A549 (cell line): Measurements from ENCODE around the gene GRK2. TPM values are rescaled to one million over a fixed set of nuclear protein-coding genes. Genes with fewer than 3 reads are reported as not detected.

Experiments used
- ATAC-seq, 2 experiments: fragments of 200-7000 bp in 1 of 2; fragments of >200 bp in 1 of 2; cut with Nextera tagmentation in 1 of 2; cut with Tn5 transposase in 1 of 2; 3 replicates each; pipeline versions ENCODE4 v1.8.0 to v1.9.1; 2018 to 2020; ENCODE audit warnings: mild to moderate bottlenecking in 1 of 2, moderate library complexity in 1 of 2
- CTCF ChIA-PET: fragments of 300-600 bp; sonication (Branson Sonifier 250); formaldehyde crosslinking; extraction: SDS; loops from one replicate; lab custom pipeline; 2021; ENCODE audit warnings: antibody characterized with exemption, inconsistent platforms; lab: Yijun Ruan, JAX
- POLR2A ChIA-PET: fragments of 350-600 bp; formaldehyde crosslinking; extraction: SDS; loops from one replicate; lab custom pipeline; 2021; ENCODE audit warnings: antibody characterized with exemption, inconsistent platforms; lab: Yijun Ruan, JAX
- DNase-seq, 2 experiments: peaks; one replicate each; pipeline versions ENCODE4 v3.0.0 to v3.0.0-alpha.2; 2011 to 2016; ENCODE audit warnings: low read depth in 1 of 2, low spot score in 1 of 2
- FAIRE-seq: peaks from 2 replicates; lab custom pipeline; 2011; peaks lifted over from hg19 to GRCh38; lab: Jason Lieb, UNC
- H3K27ac ChIP-seq, 2 experiments: fragments of >200 bp; sonication (Bioruptor Twin); formaldehyde crosslinking; 3 replicates each; pipeline ENCODE4 v1.5.1; 2016 to 2017
- H3K4me1 ChIP-seq: fragments of >200 bp; sonication (Bioruptor Twin); formaldehyde crosslinking; 3 replicates; pipeline ENCODE4 v1.6.1; 2016
- H3K4me2 ChIP-seq: fragments of >200 bp; sonication (Bioruptor Twin); formaldehyde crosslinking; 3 replicates; pipeline ENCODE4 v1.6.1; 2016
- H3K4me3 ChIP-seq: fragments of >200 bp; sonication (Bioruptor Twin); formaldehyde crosslinking; 3 replicates; pipeline ENCODE4 v1.5.1; 2016
- H3K9me3 ChIP-seq: fragments of >200 bp; sonication (Bioruptor Twin); formaldehyde crosslinking; 3 replicates; pipeline ENCODE4 v1.6.1; 2016
- CBX2 ChIP-seq: fragments of 200-600 bp; sonication (generic); IDR thresholded peaks from 2 replicates; pipeline ENCODE4 v1.6.1; 2016; ENCODE audit warnings: low read depth, mild to moderate bottlenecking, borderline replicate concordance
- CHD4 ChIP-seq: fragments of 200-600 bp; sonication (generic); IDR thresholded peaks from 2 replicates; pipeline ENCODE4 v1.6.1; 2016; ENCODE audit warnings: antibody characterized with exemption, mild to moderate bottlenecking, borderline replicate concordance
- FOSL2 ChIP-seq, 2 experiments: fragments of 450-650 bp in 1 of 2; fragments of >200 bp in 1 of 2; sonication (Bioruptor Twin) in 1 of 2; formaldehyde crosslinking; IDR thresholded peaks; 2 replicates each; pipeline versions ENCODE4 v1.5.0 to v1.6.1; 2016 to 2020; ENCODE audit warnings: mild to moderate bottlenecking in 1 of 2, moderate library complexity in 1 of 2
- HDAC2 ChIP-seq: fragments of 200-600 bp; sonication (generic); IDR thresholded peaks from 2 replicates; pipeline ENCODE4 v1.6.1; 2016
- HOXB13 ChIP-seq: fragments of 250-450 bp; sonication (Bioruptor Pico); IDR thresholded peaks from 2 replicates; pipeline ENCODE4 v1.5.0; 2020; ENCODE audit warnings: low read depth, mild to moderate bottlenecking, moderate library complexity
- KDM5A ChIP-seq: fragments of 200-600 bp; sonication (generic); IDR thresholded peaks from 2 replicates; pipeline ENCODE4 v1.6.1; 2016; ENCODE audit warnings: antibody characterized with exemption, mild to moderate bottlenecking
- MAZ ChIP-seq: fragments of 150-350 bp; IDR thresholded peaks from 2 replicates; pipeline ENCODE4 v1.6.1; 2014; ENCODE audit warnings: antibody characterized with exemption, low read depth, low read length, borderline replicate concordance
- POLR2AphosphoS2 ChIP-seq: conservative IDR thresholded peaks from 2 replicates; pipeline ENCODE4 v1.6.1; 2012; ENCODE audit warnings: low read length, improper control_type of control experiment, inconsistent platforms
- RAD21 ChIP-seq, 2 experiments: fragments of >200 bp in 1 of 2; sonication (Bioruptor Twin) in 1 of 2; formaldehyde crosslinking in 1 of 2; IDR thresholded peaks in 1 of 2; conservative IDR thresholded peaks in 1 of 2; 2 replicates in 1 of 2; 3 replicates in 1 of 2; pipeline ENCODE4 v1.6.1; 2012 to 2018; ENCODE audit warnings: inconsistent platforms in 1 of 2
- SMC3 ChIP-seq: fragments of >200 bp; sonication (Bioruptor Twin); formaldehyde crosslinking; IDR thresholded peaks from 3 replicates; pipeline ENCODE4 v1.6.1; 2018; ENCODE audit warnings: inconsistent platforms
- ZC3H11A ChIP-seq: fragments of 450-650 bp; IDR thresholded peaks from 2 replicates; pipeline ENCODE4 v1.6.1; 2014; ENCODE audit warnings: antibody characterized with exemption, mild to moderate bottlenecking
- WGBS: methylation state at CpG from one replicate; pipeline ENCODE4 v1.1.6; 2017; ENCODE audit errors: missing lambda C conversion rate; 5-methylcytosine and 5-hydroxymethylcytosine counted together
- polyA plus RNA-seq, 4 experiments: library from polyadenylated mRNA; depleted of rRNA in 3 of 4; stranded (reverse); fragments of >200 nt; fragmentation: RNase III in 1 of 4; extraction: RNeasy Plus Mini Kit Qiagen cat#74134 plus additional on column Dnase treatment in 1 of 4; gene quantifications; 2 replicates in 3 of 4; 3 replicates in 1 of 4; pipeline ENCODE4 v1.2.3, GENCODE V29; 2011 to 2017
- TF ChIP-seq, protein P1 (sequence below): IDR thresholded peaks from 2 replicates; pipeline ENCODE4 v1.6.1; 2012; ENCODE audit warnings: low read depth, borderline replicate concordance
- TF ChIP-seq, protein P2 (sequence below): fragments of 200-600 bp; sonication (generic); IDR thresholded peaks from 2 replicates; pipeline ENCODE4 v1.6.1; 2016; ENCODE audit warnings: antibody characterized with exemption, mild to moderate bottlenecking, moderate library complexity
- TF ChIP-seq, protein P3 (sequence below): IDR thresholded peaks from 2 replicates; pipeline ENCODE4 v1.6.1; 2012
- TF ChIP-seq, protein P4 (sequence below): fragments of 250-450 bp; sonication (Bioruptor Pico); IDR thresholded peaks from 2 replicates; pipeline ENCODE4 v1.5.0; 2020; ENCODE audit warnings: low read depth, mild to moderate bottlenecking, moderate library complexity
- TF ChIP-seq, protein P5 (sequence below): fragments of 450-650 bp; IDR thresholded peaks from 2 replicates; pipeline ENCODE4 v1.6.1; 2014; ENCODE audit warnings: antibody characterized with exemption

Gene GRK2
- polyA plus RNA-seq, 2 of the 4 experiments (the other 2 are of a cell fraction) = 20.5 to 29.7 TPM

DNA sequence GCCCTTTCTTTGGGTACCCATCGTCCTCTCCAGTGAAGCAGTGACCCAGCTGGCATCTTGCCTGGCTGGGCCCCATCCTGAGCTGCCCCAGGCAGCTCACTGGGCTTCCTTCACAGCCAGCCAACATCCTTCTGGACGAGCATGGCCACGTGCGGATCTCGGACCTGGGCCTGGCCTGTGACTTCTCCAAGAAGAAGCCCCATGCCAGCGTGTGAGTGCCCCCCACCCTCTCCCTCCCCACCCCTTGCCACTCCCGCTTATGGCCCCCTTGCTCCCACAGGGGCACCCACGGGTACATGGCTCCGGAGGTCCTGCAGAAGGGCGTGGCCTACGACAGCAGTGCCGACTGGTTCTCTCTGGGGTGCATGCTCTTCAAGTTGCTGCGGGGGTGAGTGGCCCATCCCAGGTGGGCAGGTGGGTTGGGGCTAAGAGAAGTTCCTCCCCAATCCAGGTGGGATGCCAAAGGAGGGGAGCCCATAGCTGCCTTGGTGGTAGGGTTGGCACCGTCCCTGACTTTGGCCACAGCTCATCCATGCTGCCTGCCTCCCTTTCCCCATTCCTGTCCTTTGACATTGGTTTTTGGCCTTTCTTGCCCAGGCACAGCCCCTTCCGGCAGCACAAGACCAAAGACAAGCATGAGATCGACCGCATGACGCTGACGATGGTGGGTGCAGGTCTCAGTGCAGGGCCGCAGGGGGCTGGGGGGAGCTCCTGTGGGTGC, 16.0 kb downstream of the GRK2 start:
- Histone ChIP-seq H3K4me1 (peaks cover under 1% of the 10 kb centered on the region; the same call in 1 of the 3 replicates), H3K9me3 (no peaks in the 10 kb centered on the region), H3K27ac (no peak overlapping the region), H3K4me2 (no peak overlapping the region), H3K4me3 (no peak overlapping the region)
- DNase-seq = no peak
- no peak for FAIRE-seq
- 95% methylated on average over 13 of the region's 20 CpGs for WGBS
- ChIA-PET POLR2A (no interaction called here), CTCF (interaction anchor here (0.7 to 3.6 kb wide), 8 partner anchors 9 to 101 kb away, joined by 3 to 27 read pairs (median 4); partner anchors contain the start of gene SSH3)
- TF ChIP-seq HDAC2 (no peak), FOSL2 (IDR thresholded peaks at IDR 0.05) (no peak), FOSL2 (CRISPR knock-in tag; IDR thresholded peaks at IDR 0.05) (no peak), CHD4 (no peak)
- TF ChIP-seq, protein P1, sequence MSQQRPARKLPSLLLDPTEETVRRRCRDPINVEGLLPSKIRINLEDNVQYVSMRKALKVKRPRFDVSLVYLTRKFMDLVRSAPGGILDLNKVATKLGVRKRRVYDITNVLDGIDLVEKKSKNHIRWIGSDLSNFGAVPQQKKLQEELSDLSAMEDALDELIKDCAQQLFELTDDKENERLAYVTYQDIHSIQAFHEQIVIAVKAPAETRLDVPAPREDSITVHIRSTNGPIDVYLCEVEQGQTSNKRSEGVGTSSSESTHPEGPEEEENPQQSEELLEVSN = no peak
- TF ChIP-seq, protein P2, sequence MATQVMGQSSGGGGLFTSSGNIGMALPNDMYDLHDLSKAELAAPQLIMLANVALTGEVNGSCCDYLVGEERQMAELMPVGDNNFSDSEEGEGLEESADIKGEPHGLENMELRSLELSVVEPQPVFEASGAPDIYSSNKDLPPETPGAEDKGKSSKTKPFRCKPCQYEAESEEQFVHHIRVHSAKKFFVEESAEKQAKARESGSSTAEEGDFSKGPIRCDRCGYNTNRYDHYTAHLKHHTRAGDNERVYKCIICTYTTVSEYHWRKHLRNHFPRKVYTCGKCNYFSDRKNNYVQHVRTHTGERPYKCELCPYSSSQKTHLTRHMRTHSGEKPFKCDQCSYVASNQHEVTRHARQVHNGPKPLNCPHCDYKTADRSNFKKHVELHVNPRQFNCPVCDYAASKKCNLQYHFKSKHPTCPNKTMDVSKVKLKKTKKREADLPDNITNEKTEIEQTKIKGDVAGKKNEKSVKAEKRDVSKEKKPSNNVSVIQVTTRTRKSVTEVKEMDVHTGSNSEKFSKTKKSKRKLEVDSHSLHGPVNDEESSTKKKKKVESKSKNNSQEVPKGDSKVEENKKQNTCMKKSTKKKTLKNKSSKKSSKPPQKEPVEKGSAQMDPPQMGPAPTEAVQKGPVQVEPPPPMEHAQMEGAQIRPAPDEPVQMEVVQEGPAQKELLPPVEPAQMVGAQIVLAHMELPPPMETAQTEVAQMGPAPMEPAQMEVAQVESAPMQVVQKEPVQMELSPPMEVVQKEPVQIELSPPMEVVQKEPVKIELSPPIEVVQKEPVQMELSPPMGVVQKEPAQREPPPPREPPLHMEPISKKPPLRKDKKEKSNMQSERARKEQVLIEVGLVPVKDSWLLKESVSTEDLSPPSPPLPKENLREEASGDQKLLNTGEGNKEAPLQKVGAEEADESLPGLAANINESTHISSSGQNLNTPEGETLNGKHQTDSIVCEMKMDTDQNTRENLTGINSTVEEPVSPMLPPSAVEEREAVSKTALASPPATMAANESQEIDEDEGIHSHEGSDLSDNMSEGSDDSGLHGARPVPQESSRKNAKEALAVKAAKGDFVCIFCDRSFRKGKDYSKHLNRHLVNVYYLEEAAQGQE = no peak
- no peak for ATAC-seq

DNA sequence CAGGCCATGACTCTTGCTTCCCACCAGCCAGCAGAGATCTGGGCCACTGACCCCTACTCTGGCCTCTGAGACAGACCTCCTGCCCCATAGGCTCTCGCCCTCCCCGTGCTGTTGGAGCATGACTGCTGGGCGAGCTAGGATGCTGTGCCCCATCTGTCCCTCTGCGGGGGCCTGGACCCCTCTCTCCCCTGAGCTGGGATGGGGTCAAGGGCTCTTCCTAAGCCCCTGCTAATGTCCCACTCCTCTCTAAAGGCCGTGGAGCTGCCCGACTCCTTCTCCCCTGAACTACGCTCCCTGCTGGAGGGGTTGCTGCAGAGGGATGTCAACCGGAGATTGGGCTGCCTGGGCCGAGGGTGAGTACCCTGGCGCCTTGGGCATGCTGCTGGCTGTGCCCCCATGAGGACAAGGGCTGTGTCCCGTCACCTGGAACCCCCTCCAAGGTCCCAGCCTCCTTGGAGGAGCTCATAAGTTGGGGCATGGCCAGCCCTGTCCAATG, 16.7 kb downstream of the GRK2 start:
- 88% methylated on average over 11 of the region's 11 CpGs for WGBS
- POLR2A ChIA-PET = no interaction called here
- TF ChIP-seq HOXB13 (CRISPR knock-in tag) = no peak
- no peak for TF ChIP-seq KDM5A
- TF ChIP-seq, protein P3, sequence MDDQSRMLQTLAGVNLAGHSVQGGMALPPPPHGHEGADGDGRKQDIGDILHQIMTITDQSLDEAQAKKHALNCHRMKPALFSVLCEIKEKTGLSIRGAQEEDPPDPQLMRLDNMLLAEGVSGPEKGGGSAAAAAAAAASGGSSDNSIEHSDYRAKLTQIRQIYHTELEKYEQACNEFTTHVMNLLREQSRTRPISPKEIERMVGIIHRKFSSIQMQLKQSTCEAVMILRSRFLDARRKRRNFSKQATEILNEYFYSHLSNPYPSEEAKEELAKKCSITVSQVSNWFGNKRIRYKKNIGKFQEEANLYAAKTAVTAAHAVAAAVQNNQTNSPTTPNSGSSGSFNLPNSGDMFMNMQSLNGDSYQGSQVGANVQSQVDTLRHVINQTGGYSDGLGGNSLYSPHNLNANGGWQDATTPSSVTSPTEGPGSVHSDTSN = no peak
- no peak for TF ChIP-seq MAZ
- TF ChIP-seq SMC3 = no peak
- TF ChIP-seq, protein P4, sequence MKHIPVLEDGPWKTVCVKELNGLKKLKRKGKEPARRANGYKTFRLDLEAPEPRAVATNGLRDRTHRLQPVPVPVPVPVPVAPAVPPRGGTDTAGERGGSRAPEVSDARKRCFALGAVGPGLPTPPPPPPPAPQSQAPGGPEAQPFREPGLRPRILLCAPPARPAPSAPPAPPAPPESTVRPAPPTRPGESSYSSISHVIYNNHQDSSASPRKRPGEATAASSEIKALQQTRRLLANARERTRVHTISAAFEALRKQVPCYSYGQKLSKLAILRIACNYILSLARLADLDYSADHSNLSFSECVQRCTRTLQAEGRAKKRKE = no peak
- TF ChIP-seq, protein P5, sequence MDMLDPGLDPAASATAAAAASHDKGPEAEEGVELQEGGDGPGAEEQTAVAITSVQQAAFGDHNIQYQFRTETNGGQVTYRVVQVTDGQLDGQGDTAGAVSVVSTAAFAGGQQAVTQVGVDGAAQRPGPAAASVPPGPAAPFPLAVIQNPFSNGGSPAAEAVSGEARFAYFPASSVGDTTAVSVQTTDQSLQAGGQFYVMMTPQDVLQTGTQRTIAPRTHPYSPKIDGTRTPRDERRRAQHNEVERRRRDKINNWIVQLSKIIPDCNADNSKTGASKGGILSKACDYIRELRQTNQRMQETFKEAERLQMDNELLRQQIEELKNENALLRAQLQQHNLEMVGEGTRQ = no peak
- TF ChIP-seq ZC3H11A = no peak
- TF ChIP-seq RAD21 (conservative IDR thresholded peaks at IDR 0.05 in 1 of 2, IDR thresholded peaks at IDR 0.05 in 1 of 2) = no peak
- TF ChIP-seq POLR2AphosphoS2 = no peak
- no peak for TF ChIP-seq CBX2
- TF ChIP-seq HDAC2 = no peak
- TF ChIP-seq, all 56 proteins: peak for 0
- Histone ChIP-seq H3K27ac (no peak overlapping the region), H3K4me3 (no peak overlapping the region), H3K4me1 (peaks cover 6% of the 10 kb centered on the region; the same call in 2 of the 3 replicates), H3K4me2 (no peak overlapping the region), H3K9me3 (no peaks in the 10 kb centered on the region)
- FAIRE-seq = no peak
- CTCF ChIA-PET = interaction anchor here (0.8 to 3.6 kb wide), 10 partner anchors 8 to 35 kb away, joined by 3 to 27 read pairs (median 4); partner anchors contain the start of gene SSH3
- no peak for ATAC-seq
- DNase-seq = no peak
